Keratinocyte (primary cell): ENCODE data around the gene RAMP1.

Experiments used
- CTCF ChIP-seq, 3 experiments: IDR thresholded peaks in 1 of 3; conservative IDR thresholded peaks in 1 of 3; optimal IDR thresholded peaks in 1 of 3; 2 replicates in 2 of 3; 3 replicates in 1 of 3; pipeline versions ENCODE3 to v1.5.1; 2011; ENCODE audit warnings: low read length in 3 of 3, mild to moderate bottlenecking in 3 of 3, moderate library complexity in 2 of 3, control low read depth in 1 of 3, inconsistent platforms in 1 of 3; ENCODE audit not compliant: insufficient read depth in 2 of 3; ENCODE audit errors: extremely low read depth in 1 of 3
- EZH2 ChIP-seq: IDR thresholded peaks from one replicate; pipeline ENCODE4 v1.6.1; 2012; ENCODE audit warnings: inconsistent platforms, mild to moderate bottlenecking, low read length, moderate library complexity

GRCh38 chr2:237889016-237889415 lies 29.6 kb downstream of the RAMP1 start:
- TF ChIP-seq CTCF (optimal IDR thresholded peaks at IDR 0.05 in 1 of 3, IDR thresholded peaks at IDR 0.05 in 1 of 3, conservative IDR thresholded peaks at IDR 0.05 in 1 of 3; ENCODE audit: extremely low read depth in 1 of 3, insufficient read depth in 2 of 3, low read length in 3 of 3), result no peak
- no peak for TF ChIP-seq EZH2
